NCI-H526 (cell line): ENCODE measurements around the gene PDZD2.
"Not testable (repeated sequence)": the region's sequence is repeated elsewhere in the genome, so short reads cannot be mapped to it uniquely, and the experiment has no call there.

ENCODE experiments used
- DNase-seq, 2 experiments: peaks; one replicate each; lab custom pipeline; 2025; lab: John Stamatoyannopoulos, UW

Gene PDZD2

DNA sequence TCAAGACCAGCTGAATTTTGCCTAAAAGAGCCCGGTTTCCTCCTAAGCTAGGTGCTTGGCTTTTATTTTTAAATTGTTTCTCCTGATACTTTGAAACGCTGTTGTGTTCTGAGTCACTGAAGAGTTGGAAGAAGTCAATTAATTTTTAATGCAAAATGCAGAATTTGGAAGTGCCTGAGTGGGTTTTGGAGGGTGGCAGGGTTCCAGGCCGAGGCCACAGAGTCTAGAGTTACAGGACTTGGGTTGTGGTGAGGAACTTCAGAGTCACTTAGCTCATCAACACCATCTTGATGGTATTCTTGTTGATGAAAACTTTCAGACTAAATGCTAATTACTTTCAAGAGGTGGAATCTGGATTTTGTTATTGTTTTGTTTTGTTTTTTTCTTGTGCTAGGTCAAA, 130.6 kb downstream of the PDZD2 start:
- no peak for DNase-seq

DNA sequence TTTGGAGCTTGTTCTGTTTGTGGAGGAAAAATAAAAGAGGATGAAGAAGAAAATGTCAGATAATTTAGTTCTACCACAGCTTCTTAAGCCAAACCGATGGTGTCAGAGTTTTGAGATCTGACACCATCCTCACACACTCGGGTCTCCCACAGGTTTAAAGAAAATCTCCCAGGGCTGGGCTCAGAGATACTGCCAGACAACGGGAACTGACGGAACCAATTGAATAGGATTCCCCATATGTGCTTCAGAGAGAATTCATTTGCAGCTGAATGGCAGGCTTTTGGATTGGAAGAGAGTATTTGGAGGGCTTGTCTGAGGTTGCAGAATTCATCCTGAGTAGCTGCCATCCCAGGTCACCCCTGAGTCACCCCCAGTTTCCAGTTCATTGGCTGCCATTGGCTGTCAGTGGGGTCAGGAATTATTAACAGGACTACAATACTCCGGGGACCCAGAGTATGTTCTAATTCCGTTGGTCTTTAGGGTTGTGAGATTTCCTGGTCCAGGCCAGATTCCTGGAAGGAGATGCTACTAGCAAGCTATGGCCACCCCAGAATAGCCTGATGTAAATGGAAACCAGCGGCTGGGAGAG, 131.3 kb downstream of the PDZD2 start:
- DNase-seq: no peak

DNA sequence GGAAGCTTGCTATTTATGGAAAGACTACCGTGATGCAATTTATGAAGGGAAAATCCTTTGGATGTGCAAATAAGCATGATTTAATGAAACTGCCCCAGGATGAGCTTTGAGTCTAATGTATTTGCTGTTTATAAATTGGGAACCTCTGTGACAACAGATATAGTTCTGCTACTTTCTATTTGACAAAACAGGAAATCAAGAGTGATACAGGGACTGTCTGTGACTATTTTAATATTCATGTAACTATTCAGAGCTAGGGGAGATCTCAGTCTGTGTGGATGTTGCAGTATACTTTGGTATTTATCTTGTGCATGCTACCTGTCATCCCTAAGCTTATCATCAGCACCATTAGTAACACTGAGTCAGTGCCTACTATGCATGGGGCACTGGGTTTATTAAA, 132.1 kb downstream of the PDZD2 start:
- DNase-seq: no peak

DNA sequence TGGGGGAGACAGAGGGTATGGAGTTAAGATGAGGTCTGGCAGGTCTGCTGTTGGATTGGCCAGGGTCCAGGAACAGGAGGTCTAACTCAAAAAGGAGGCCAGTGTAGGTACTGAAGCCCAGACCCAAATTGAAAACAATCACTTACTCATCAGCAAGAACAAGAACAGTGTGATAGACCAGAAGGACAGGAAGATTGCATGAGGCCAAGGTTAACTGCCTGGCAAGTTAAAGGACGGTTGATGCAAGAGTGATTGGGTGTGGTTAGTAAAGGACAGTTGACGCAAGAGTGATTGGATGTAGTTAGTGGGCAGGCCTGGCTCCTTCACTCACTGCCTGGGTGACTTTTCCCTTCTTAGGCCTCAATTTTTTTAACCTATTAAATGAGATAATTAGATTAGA, 132.6 kb downstream of the PDZD2 start:
- DNase-seq: no peak

DNA sequence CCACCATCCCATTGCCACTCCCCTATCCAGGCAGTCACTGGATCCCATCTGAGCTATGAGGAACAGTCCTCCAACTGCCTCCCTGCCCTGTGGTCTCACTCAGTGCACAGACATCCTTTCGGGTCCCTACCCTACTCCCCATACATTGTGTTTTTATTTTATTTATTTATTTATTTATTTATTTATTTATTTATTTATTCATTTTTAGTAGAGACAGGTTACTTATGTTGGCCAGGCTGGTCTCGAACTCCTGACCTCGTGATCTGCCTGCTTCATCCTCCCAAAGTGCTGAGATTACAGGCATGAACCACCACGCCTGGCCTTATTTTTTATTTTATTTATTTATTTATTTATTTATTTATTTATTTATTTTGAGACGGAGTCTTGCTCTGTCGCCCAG, 137.4 kb downstream of the PDZD2 start:
- DNase-seq: not testable (repeated sequence)

DNA sequence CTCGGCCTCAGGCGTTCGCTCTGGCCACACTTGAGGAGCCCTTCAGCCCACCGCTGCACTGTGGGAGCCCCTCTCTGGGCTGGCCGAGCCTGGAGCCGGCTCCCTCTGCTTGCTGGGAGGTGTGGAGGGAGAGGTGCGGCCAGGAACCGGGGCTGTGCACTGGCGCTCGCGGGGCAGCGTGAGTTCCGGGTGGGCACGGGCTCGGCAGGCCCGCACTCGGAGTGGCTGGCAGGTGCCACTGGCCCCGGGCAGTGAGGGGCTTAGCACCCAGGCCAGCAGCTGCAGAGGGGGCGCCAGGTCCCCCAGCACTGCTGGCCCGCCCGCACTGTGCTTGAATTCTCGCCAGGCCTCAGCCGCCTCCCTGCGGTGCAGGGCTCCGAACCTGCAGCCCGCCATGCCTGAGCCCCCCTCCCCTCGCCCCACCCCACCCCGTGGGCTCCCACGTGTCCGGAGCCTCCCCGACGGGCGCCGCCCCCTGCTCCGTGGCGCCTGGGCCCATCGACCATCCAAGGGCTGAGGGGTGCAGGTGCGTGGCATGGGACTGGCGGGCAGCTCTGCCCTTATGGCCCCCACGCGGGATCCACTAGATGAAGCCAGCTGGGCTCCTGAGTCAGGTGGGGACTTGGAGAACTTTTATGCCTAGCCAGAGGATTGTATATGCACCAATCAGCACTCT, 138.2 kb downstream of the PDZD2 start:
- DNase-seq: no peak

DNA sequence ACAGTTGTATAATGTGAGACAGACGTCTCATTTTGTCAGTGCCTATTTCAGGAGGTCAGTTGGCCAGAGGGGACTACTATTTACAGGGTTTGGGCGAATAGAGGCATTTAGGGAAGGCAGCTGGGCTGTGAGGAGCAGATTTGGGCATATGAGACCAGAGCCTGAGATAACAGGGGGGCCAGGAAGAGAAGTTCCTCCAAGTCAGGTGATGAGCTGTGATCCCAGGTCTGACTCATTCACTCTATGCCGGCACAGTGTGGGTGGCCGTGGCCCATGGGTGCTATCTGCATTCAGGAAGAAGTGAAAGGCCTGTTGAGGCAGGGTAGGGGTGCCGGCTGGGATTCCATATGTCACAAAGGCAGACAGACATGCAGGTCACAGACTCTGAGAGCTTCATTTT, 142.8 kb downstream of the PDZD2 start:
- DNase-seq: no peak

DNA sequence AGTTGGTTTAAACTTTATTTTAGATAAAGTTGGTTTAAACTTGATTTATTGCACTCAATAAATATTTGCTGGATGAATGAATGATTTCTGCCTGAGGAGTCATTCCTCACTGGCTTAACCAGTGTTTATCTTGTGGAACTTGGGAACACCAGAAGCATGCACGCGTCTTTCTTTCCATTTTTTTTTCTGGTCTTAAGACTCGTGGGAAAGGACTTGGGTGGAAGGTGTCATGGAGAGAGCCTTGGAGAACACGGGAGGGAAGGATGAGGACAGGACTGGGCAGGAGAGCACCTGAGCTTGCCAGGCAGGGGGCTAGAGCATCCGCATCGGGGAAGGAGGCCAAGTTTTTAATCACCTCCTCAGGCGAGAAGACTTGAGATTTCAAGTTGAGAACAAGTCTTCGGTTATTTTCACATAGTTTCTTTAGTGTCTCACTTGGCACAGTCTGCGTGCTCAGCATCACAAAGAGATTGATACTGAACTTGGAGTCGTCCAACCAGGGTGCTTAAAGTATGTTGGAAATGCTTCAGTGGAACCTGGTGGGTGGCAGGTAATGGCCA, 144.2 kb downstream of the PDZD2 start:
- no peak for DNase-seq

DNA sequence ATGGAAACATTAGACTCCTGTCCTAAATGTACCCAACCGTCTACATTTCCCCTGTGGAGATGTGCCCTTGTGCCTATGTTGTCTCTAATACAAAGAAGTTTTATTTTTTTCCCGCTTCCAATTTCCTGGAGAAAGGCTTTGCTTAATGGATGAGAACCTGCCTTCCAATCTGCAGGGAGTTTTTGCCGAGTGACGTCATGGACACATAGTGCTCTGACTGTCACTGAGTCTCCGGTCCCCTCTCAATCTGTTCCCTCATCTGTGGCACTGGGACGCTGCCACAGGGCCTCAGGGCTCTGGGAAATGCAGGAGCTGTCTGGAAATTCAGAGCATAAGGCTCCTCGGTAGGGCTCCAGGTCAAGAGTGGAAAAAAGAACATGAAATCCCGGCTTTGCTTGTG, 144.8 kb downstream of the PDZD2 start:
- DNase-seq: no peak

DNA sequence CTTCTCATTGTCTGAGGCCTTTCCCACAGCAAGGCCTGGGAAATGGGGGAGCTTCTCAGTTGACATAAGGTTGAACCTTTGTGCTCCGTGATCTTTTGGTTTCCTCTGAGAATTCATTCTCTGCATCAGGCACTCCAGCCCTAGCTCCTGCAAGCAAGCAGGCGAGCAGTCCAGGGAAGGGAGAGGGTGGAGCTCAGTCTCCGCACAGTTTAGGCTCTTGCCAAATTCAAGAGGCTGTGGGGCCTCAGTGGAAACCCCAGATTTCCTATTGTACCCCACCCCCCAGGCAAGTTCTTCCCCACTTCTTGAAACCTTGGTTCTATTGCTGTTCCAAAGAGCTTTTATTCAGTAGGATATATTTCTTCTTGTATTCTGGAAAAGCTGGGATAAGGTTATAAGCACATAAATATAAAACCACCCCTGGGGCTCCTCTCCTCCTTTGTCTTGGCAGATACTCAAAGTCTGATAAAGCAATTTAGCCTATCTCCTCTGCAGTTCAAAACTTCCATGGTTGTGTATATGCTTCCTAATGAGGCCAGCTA, 147.2 kb downstream of the PDZD2 start:
- no peak for DNase-seq

DNA sequence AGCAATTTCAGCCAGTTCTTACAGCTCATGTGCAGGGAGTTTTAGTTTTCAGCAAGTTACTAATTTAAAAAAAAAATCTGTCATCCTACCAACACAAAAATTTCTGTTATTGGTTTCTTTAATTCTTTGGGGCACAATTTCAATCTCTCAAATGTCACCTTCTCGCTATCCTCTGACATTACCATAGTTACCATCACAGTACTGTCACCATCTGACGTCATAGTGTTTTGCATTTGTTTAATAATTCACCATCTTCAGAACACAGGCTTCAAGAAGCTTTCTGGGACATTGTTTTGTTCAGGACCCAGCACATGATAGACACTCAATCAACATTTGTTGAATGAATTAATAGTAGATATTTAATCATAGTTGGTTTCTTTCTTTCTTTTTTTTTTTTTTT, 155.1 kb downstream of the PDZD2 start:
- DNase-seq: no peak

DNA sequence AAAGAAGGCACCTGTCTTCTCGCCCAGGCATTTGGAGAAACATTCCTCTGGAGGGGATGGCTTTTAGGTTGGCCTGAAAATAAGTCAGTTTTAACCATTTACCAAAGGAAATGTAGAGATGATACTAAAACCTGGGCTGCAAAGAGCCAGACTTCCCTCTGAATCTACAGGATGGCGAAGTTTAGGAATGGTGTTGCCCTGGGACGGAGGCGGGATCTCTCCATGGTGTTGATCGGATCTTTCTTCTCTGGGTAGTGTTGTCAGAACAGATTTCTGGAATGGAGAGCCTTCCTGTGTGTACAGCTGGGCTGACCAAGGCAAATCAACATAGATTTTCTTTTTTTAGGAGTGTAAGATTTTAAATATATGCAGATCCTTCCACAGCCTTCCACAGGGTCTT, 159.2 kb downstream of the PDZD2 start:
- no peak for DNase-seq

DNA sequence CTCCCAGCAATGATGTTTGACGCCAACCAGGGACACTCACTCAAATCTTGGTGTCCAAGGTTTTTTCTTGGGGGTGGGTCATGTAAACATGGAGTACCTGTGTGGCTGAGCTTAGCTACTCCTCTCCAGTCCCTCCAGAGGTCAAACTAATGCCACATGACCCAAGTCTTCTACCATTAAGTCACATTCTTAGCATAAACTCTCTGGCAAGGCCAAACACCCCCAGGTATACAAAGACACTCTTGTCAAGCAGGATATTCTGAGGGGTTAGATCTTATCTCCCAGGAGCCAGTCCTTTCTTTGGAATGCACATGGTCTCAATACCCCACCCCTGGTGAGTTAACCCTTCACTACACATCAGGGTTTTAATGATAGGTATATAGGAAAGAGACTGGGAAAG, 161.4 kb downstream of the PDZD2 start:
- no peak for DNase-seq

DNA sequence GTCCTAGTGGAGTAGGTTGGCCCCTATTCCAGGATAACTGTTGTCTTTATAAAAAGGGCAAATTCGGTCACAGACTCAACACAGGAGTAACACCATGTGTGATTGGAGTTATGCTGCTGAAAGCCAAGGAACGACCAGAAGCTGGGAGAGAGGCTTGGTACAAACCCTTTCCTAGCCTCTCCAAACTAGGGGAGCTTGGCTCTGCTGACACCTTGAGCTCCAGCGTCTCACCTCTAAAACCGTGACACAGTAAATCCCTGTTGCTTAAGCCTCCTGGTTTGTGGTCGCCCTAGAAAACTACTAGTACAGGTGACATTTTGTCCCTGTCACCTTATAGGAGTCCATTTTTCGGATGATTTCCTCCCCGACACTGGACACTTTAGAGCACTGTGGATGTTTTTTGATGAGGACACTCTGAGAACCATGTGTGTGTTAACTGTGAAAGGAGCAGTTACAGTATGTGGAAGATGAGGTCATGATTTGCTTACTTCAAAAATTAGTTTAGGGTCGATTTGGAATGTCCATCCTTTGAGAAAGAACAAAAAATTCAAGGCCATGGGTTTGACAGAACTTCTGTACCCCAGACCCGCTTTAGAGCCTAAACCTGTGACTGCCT, 167.0 kb downstream of the PDZD2 start:
- DNase-seq: no peak

DNA sequence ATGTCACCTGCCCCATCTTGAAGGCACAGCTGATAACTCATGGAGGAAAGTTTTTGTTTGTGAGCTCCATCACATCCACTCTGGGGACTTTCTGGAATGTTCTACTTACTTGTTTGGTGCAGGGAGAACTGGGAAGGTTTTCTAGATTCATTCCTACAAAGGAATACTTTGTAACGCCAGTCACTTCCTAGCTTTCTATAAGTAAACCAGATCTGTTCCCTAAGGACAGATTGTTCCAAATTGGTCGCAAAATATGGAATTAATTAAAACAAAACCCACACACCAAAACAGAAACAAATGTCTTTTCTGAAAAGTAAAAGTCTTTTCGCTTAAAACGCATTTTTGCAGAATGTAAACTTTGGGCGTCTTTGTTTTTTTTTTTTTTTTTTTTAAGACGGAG, 167.6 kb downstream of the PDZD2 start:
- DNase-seq: no peak

DNA sequence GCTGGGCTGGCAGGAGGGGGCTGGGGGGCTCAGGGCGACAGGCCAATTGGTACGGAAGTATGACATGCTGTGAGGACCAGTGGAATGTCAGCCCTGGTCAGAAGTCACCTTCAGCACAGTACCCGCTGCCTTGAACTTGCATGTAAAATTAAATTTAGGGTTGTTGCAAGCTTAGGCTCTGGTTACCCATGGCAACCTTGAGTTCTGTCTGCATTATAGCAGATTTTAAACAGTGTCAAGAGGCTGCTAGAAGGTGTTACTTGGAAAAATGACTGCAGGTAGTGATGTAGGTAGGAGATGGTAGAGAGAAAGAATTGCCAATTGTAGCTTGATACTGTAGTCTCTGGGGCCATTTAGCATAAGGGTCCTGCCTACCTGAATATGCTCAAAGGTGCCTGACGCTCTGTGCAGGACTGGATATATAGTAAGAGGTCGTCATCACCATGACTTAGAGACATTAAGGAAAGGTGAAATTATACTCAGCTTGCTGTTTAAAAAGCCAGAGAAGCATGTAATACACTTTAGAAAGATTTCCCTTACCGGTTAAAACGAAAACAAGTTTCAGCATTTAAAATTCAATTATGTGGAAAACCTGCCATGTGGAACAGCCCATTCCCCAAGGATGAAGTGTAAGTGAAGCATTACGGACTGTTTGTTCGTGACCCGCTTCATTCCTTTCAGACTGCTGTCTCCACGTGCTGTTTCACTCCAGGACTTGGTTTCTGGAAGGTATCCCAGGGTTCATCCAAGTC, 169.0 kb downstream of the PDZD2 start:
- no peak for DNase-seq

DNA sequence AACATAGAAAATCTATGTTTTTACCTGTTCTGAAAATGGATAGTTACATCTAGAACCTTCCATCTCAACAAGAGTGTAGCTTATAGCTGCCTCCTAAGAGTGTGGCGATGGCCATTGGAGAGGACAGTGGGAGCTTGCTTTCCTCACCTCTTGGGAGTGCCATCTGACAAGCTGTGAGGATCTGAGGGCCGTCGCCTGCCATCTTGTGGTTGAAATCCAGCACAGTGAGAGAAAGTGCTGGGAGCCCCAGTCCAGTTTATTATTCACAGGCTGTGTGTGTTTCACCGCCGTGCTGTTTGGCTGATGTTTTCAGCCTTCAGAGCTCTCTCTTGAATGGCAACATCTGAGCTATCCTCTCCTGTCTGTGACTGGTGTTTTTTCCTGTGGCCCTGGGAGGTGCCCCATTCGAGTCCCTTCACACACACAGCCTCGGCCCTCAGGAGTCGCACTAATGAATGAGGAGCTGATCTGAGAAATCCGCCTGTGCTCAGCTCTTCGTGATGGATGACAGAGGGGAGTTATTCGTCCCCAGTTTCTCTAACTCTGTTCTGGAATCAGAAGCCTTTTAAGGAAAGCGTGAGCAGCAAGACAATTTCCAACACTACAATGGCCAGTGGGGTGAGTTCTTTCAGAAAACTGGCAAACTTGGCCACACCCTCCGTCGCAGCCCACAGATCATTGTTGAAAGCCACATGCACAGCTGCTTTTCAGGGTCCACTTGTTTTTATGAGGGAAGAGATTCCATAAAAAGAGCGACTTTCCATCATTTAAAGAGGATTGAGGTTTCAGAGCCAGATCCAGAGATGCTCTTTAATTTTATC, 170.3 kb downstream of the PDZD2 start:
- DNase-seq: peak; percentile 32 to 87

DNA sequence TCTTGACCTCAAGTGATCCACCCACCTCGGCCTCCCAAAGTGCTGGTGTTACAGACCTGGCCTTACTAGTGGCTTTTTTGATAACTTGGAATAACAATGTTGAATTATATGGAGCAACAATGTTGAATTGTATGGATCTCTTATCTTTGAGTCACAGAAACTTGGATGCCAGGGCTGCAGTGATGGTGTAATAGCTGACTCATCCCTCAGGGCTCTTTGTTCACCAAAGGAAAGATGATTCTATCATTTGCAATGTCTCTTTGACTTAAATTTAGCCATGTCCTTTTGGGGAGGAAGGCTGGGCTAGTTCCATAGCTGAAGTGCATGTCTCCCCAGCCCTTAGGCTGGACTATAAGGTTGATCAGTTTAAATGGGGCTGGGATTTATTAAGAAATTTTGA, 172.3 kb downstream of the PDZD2 start:
- no peak for DNase-seq

DNA sequence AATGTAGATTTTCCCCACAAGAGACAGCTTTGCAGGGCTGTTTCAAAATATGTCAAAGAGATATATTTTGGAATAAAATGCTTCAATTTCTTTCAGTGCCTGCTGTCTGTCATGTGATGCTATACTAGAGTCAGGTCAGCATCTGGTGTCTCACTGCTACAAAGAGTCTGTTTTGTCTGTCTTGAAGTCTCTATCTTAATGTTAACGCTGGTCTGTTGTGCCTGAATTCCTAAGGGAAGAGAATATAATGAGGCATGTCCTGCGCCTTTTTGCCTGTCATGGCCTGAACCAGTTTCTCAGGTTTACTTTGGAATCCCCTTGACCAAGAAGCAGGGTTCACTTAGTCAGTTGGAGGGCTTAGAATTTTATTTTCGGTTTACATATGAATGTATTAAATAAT, 176.4 kb downstream of the PDZD2 start:
- DNase-seq: no peak

DNA sequence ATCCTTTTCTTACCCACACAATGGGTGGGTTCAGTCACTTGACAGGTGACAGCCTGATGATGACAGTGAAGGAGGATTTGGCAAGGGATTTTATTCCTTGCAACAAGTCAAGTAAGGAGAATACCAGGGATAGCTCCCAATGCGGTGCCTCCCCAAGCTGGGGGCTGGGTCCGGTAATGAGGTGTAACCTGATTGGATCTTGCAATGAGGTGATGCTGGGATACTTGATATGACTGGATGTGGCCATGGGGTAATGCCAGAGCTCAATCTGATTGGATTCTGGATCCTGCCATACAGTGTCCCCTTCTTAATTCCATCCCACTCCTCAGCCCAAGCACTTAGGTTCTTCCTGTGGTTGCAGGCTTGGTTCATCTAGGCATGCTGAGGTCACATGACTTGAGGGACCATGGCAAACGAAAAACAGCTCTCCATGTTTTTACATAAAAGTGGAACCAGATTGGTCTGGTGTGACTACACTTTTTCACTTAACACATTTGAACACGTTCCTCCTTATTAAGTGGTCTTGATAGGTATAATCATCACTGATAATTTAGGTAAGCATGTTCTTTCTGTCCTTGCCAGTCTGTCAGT, 181.1 kb downstream of the PDZD2 start:
- no peak for DNase-seq

DNA sequence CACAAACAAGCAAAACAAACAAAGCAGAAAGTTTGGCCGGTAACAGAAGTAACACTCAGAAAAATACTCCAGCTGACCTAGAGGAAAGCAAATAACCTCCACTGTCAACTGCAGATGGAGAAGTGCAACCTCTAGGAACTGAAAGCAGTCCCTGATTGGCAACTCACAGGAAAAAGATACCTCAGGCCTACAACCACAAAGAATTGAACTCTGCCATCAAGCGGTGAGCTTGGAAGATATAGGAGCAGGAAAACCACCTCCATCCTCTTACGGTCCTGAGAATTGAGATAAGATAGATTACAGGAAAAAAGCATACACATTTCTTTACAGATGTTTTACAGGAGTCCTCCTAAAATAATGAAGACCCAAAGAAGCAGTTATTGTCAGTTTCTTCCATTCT, 184.5 kb downstream of the PDZD2 start:
- DNase-seq: no peak
